ENCODE results near the gene ZC3H4. TPM values are rescaled to one million over a fixed set of nuclear protein-coding genes. Genes with fewer than 3 reads are reported as not detected.
A peak's percentile ranks its signal among the peaks of the same experiment; 100 is the strongest.

Gene ZC3H4
- total and polyA plus RNA-seq, 2 experiments from 2014 or later = 26.7 to 36.9 TPM

DNA sequence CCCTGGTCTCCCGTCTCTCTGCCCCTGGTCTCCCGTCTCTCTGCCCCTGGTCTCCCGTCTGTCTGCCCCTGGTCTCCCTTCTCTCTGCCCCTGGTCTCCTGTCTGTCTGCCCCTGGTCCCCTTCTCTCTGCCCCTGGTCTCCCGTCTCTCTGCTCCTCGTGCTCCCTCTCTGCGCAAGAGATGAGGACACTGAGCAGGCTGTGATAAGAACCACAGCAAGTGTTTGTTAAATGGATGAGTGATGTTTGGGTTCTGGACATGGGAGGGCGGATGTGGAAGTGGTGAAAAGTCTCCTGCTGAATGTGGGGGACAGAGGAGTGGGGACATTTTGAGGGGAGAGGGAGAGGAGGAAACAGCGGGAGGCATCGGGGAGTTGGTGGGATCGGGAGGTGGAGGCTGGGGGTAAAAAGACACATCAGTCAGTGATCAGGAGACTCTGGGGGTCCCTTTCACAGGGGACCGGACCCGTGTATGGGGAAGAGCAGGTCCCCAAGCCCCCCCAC is 85.9 kb downstream of the ZC3H4 start:
- no peak overlapping the region for H2AFZ ChIP-seq
- no peaks in the 10 kb centered on the region for H3K36me3 ChIP-seq (ENCODE audit: insufficient read depth)
- TF ChIP-seq, protein P1, sequence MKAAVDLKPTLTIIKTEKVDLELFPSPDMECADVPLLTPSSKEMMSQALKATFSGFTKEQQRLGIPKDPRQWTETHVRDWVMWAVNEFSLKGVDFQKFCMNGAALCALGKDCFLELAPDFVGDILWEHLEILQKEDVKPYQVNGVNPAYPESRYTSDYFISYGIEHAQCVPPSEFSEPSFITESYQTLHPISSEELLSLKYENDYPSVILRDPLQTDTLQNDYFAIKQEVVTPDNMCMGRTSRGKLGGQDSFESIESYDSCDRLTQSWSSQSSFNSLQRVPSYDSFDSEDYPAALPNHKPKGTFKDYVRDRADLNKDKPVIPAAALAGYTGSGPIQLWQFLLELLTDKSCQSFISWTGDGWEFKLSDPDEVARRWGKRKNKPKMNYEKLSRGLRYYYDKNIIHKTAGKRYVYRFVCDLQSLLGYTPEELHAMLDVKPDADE (IDR thresholded peaks at IDR 0.05) = no peak
- TF ChIP-seq ZNF331 (CRISPR knock-in tag; IDR thresholded peaks at IDR 0.05; ENCODE audit: low read depth) = no peak
- TF ChIP-seq JUNB (IDR thresholded peaks at IDR 0.05; ENCODE audit: unreplicated experiment) = no peak
- no peaks in the 10 kb centered on the region for H4K20me1 ChIP-seq (replicated peaks; ENCODE audit: insufficient read depth)
- no peak for ATAC-seq
- Mint-ChIP-seq H3K27ac (no peak overlapping the region), H3K27me3 (ENCODE audit: insufficient read depth, low read depth, poor library complexity) (peaks cover 42% of the 10 kb centered on the region), H3K4me1 (peaks cover 23% of the 10 kb centered on the region), H3K36me3 (ENCODE audit: low read depth) (no peaks in the 10 kb centered on the region; the same call in 2 of the 3 replicates), H3K4me3 (peak overlapping the region; percentile 6; the same call in 1 of the 3 replicates), H3K9me3 (no peaks in the 10 kb centered on the region)
- no peaks in the 10 kb centered on the region for H3K9me2 ChIP-seq (ENCODE audit: insufficient read depth)
- 0 out of 2 replicates have a peak, but pooled peaks cover 7% of the 10 kb centered on the region for H3F3A ChIP-seq (replicated peaks; ENCODE audit: low read depth)
- peak overlapping the region; percentile 84 for H3K4me2 ChIP-seq
- H3K4me1 ChIP-seq (ENCODE audit: insufficient read depth) = peaks cover 22% of the 10 kb centered on the region; the same call in 1 of the 2 replicates
- DNase-seq (ENCODE audit: low spot score) = no peak
- peak overlapping the region; percentile 47; the same call in 1 of the 2 replicates for H3K4me3 ChIP-seq
- no peak overlapping the region for H3K27ac ChIP-seq (ENCODE audit: low read depth)
- H3K79me2 ChIP-seq (replicated peaks; ENCODE audit: insufficient read depth) = no peaks in the 10 kb centered on the region
- H3K27me3 ChIP-seq (ENCODE audit: insufficient read depth) = peaks cover 27% of the 10 kb centered on the region

DNA sequence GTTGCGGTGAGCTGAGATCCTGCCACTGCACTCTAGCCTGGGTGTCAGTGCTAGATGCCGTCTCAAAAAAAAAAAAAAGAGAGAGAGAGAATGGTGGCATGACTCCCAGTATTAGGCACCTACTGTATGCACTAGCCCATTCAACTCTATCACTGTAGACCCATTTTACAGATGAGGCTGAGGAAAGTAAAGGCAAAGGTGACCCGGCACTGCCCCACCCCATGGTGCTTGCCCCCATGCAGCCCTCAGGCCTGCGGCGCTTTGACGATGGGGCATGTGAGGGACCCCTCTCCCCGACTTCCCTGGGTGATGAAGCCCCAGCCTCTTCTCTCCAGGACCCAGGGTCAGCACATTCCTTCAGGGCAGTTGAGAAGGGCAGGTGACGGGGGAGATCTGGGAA is 86.7 kb downstream of the ZC3H4 start:
- H3K4me2 ChIP-seq = no peak overlapping the region
- no peaks in the 10 kb centered on the region for H3K9me2 ChIP-seq (ENCODE audit: insufficient read depth)
- DNase-seq (ENCODE audit: low spot score) (no peak), ATAC-seq (no peak)
- Mint-ChIP-seq H3K27me3 (ENCODE audit: insufficient read depth, low read depth, poor library complexity) (peaks cover 47% of the 10 kb centered on the region), H3K27ac (no peak overlapping the region), H3K36me3 (ENCODE audit: low read depth) (no peaks in the 10 kb centered on the region; the same call in 2 of the 3 replicates), H3K9me3 (no peaks in the 10 kb centered on the region), H3K4me1 (peaks cover 20% of the 10 kb centered on the region), H3K4me3 (no peak overlapping the region)
- no peak overlapping the region for H2AFZ ChIP-seq
- H3K4me3 ChIP-seq = no peak overlapping the region
- H3K27ac ChIP-seq (ENCODE audit: low read depth) = no peak overlapping the region
- peaks cover 9% of the 10 kb centered on the region; the same call in 1 of the 2 replicates for H3F3A ChIP-seq (replicated peaks; ENCODE audit: low read depth)
- H3K79me2 ChIP-seq (replicated peaks; ENCODE audit: insufficient read depth) = no peaks in the 10 kb centered on the region
- H3K4me1 ChIP-seq (ENCODE audit: insufficient read depth) = peaks cover 24% of the 10 kb centered on the region; the same call in 1 of the 2 replicates
- TF ChIP-seq POLR2AphosphoS5 (IDR thresholded peaks at IDR 0.05; ENCODE audit: low read depth) (no peak), STAT1 (IDR thresholded peaks at IDR 0.05; ENCODE audit: unreplicated experiment) (no peak), ZNF331 (CRISPR knock-in tag; IDR thresholded peaks at IDR 0.05; ENCODE audit: low read depth) (no peak)
- TF ChIP-seq, protein P2, sequence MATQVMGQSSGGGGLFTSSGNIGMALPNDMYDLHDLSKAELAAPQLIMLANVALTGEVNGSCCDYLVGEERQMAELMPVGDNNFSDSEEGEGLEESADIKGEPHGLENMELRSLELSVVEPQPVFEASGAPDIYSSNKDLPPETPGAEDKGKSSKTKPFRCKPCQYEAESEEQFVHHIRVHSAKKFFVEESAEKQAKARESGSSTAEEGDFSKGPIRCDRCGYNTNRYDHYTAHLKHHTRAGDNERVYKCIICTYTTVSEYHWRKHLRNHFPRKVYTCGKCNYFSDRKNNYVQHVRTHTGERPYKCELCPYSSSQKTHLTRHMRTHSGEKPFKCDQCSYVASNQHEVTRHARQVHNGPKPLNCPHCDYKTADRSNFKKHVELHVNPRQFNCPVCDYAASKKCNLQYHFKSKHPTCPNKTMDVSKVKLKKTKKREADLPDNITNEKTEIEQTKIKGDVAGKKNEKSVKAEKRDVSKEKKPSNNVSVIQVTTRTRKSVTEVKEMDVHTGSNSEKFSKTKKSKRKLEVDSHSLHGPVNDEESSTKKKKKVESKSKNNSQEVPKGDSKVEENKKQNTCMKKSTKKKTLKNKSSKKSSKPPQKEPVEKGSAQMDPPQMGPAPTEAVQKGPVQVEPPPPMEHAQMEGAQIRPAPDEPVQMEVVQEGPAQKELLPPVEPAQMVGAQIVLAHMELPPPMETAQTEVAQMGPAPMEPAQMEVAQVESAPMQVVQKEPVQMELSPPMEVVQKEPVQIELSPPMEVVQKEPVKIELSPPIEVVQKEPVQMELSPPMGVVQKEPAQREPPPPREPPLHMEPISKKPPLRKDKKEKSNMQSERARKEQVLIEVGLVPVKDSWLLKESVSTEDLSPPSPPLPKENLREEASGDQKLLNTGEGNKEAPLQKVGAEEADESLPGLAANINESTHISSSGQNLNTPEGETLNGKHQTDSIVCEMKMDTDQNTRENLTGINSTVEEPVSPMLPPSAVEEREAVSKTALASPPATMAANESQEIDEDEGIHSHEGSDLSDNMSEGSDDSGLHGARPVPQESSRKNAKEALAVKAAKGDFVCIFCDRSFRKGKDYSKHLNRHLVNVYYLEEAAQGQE (IDR thresholded peaks at IDR 0.05; ENCODE audit: unreplicated experiment) = no peak
- TF ChIP-seq, protein P3, sequence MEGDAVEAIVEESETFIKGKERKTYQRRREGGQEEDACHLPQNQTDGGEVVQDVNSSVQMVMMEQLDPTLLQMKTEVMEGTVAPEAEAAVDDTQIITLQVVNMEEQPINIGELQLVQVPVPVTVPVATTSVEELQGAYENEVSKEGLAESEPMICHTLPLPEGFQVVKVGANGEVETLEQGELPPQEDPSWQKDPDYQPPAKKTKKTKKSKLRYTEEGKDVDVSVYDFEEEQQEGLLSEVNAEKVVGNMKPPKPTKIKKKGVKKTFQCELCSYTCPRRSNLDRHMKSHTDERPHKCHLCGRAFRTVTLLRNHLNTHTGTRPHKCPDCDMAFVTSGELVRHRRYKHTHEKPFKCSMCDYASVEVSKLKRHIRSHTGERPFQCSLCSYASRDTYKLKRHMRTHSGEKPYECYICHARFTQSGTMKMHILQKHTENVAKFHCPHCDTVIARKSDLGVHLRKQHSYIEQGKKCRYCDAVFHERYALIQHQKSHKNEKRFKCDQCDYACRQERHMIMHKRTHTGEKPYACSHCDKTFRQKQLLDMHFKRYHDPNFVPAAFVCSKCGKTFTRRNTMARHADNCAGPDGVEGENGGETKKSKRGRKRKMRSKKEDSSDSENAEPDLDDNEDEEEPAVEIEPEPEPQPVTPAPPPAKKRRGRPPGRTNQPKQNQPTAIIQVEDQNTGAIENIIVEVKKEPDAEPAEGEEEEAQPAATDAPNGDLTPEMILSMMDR (conservative IDR thresholded peaks at IDR 0.05; ENCODE audit: low read depth in 2 of 2) = no peak
- TF ChIP-seq, protein P1 (IDR thresholded peaks at IDR 0.05) = no peak
- H3K36me3 ChIP-seq (ENCODE audit: insufficient read depth) = no peaks in the 10 kb centered on the region
- H4K20me1 ChIP-seq (replicated peaks; ENCODE audit: insufficient read depth) = no peaks in the 10 kb centered on the region; the same call in 1 of the 2 replicates
- peaks cover 35% of the 10 kb centered on the region for H3K27me3 ChIP-seq (ENCODE audit: insufficient read depth)
